Measurements from ENCODE around the gene KLK1.
A peak's percentile ranks its signal among the peaks of the same experiment; 100 is the strongest.

KLK1 gene

DNA sequence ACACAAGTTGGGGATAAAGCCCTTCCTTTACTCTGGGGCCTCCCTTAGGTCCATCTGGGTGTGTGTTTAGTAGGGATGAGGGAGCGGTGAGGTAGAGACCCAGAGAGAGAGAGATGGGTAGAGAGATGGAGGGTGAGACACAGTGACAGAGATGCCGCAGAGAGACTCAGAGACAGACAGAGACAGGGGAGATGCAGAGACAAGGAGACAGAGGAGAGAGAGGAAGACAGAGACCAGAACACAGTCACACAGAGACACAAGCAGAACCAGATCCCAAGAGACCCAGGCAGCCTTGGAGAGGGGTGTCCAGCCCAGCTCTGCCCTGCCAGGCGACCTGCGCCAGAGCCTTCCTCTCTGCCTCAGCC, 2.4 kb downstream of the KLK1 start:
- TF ChIP-seq CTCF (IDR thresholded peaks at IDR 0.05; ENCODE audit: low read depth, low read length) (no peak), EZH2phosphoT487 (IDR thresholded peaks at IDR 0.05; ENCODE audit: low read depth) (no peak)
- peak overlapping the region; percentile 54; the same call in 1 of the 2 replicates for H3K9ac ChIP-seq (ENCODE audit: low read length)
- H3K9me3 ChIP-seq (ENCODE audit: insufficient read depth, low read length), result no peaks in the 10 kb centered on the region
- H3K79me2 ChIP-seq (ENCODE audit: low read length), result no peaks in the 10 kb centered on the region
- peak overlapping the region; percentile 94 for H3K4me2 ChIP-seq (ENCODE audit: low read length)
- no peaks in the 10 kb centered on the region for H3K36me3 ChIP-seq (replicated peaks; ENCODE audit: low read depth, low read length)
- H3K27ac ChIP-seq (ENCODE audit: low read length), result no peak overlapping the region
- H3K4me3 ChIP-seq (ENCODE audit: low read length), result peak overlapping the region; percentile 79
- H2AFZ ChIP-seq (ENCODE audit: low read depth, low read length), result peak overlapping the region; percentile 60; the same call in 1 of the 2 replicates
- H3K27me3 ChIP-seq (ENCODE audit: low read depth, low read length), result peaks cover 45% of the 10 kb centered on the region
- H4K20me1 ChIP-seq (ENCODE audit: insufficient read depth, low read length), result no peaks in the 10 kb centered on the region
- peaks cover 45% of the 10 kb centered on the region for H3K4me1 ChIP-seq (ENCODE audit: low read length)

GRCh38 chr19:50820549-50821247, 2.9 kb downstream of the KLK1 start:
- TF ChIP-seq EZH2phosphoT487 (IDR thresholded peaks at IDR 0.05; ENCODE audit: low read depth) (no peak), CTCF (IDR thresholded peaks at IDR 0.05; ENCODE audit: low read depth, low read length) (no peak)
- Histone ChIP-seq H3K4me3 (ENCODE audit: low read length) (peak overlapping the region; percentile 79), H3K4me2 (ENCODE audit: low read length) (peak overlapping the region; percentile 94), H2AFZ (ENCODE audit: low read depth, low read length) (peak overlapping the region; percentile 65), H3K27ac (ENCODE audit: low read length) (peak overlapping the region; percentile 14; the same call in 1 of the 2 replicates), H3K27me3 (ENCODE audit: low read depth, low read length) (peaks cover 45% of the 10 kb centered on the region), H3K9me3 (ENCODE audit: insufficient read depth, low read length) (no peaks in the 10 kb centered on the region), H4K20me1 (ENCODE audit: insufficient read depth, low read length) (no peaks in the 10 kb centered on the region), H3K79me2 (ENCODE audit: low read length) (no peaks in the 10 kb centered on the region), H3K36me3 (replicated peaks; ENCODE audit: low read depth, low read length) (no peaks in the 10 kb centered on the region), H3K9ac (ENCODE audit: low read length) (peak overlapping the region; percentile 59), H3K4me1 (ENCODE audit: low read length) (peaks cover 45% of the 10 kb centered on the region)

DNA sequence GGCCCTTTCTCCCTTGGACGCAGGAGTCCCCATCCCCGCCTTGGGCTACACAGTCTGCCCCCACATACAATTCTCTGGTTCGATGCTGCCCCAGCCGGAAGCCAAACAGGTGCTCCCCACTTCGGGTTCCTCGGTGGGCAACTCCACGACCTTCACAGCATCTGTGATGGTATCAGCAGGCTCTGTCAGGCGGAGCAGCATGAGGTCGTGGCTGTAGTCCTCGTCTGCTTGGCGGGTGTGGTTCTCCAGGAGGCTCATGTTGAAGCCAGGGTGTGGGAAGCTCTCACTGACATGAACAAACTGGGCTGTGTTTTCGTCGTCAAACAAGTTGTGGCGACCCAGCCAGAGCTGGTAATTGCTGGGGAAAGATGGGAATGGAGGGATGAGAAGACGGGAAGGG, 3.5 kb downstream of the KLK1 start:
- peak overlapping the region; percentile 14; the same call in 1 of the 2 replicates for H3K27ac ChIP-seq (ENCODE audit: low read length)
- H3K79me2 ChIP-seq (ENCODE audit: low read length), result no peaks in the 10 kb centered on the region
- H3K4me1 ChIP-seq (ENCODE audit: low read length), result peaks cover 45% of the 10 kb centered on the region
- H4K20me1 ChIP-seq (ENCODE audit: insufficient read depth, low read length), result no peaks in the 10 kb centered on the region
- peak overlapping the region; percentile 94 for H3K4me2 ChIP-seq (ENCODE audit: low read length)
- H3K9ac ChIP-seq (ENCODE audit: low read length), result peak overlapping the region; percentile 59
- H3K4me3 ChIP-seq (ENCODE audit: low read length), result peak overlapping the region; percentile 79
- H3K36me3 ChIP-seq (replicated peaks; ENCODE audit: low read depth, low read length), result no peaks in the 10 kb centered on the region
- H3K27me3 ChIP-seq (ENCODE audit: low read depth, low read length), result peaks cover 45% of the 10 kb centered on the region
- 0 out of 2 replicates have a peak overlapping the region, but pooled peaks have one; percentile 65 for H2AFZ ChIP-seq (ENCODE audit: low read depth, low read length)
- TF ChIP-seq CTCF (IDR thresholded peaks at IDR 0.05; ENCODE audit: low read depth, low read length) (no peak), EZH2phosphoT487 (IDR thresholded peaks at IDR 0.05; ENCODE audit: low read depth) (no peak)
- no peaks in the 10 kb centered on the region for H3K9me3 ChIP-seq (ENCODE audit: insufficient read depth, low read length)

DNA sequence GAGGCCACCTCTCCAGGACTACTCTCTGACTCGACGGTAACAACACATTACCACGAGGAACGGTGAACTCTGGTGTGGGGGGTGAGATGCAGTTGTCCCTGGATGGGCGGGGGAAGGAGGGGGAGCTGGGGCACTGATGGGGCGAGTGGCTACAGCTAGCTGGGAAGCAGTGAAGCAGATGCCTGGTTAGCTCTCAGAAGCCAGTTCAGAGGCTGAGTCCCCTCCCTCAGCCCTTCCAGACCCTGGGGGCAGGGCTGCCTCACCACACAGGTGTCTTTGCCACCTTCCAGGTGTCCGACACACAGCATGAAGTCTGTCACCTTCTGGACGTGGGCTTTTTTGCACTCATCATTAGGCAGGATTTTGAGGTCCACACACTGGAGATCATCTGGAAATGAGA, 4.0 kb downstream of the KLK1 start:
- Histone ChIP-seq H2AFZ (ENCODE audit: low read depth, low read length) (no peak overlapping the region), H3K79me2 (ENCODE audit: low read length) (no peaks in the 10 kb centered on the region), H3K4me3 (ENCODE audit: low read length) (peak overlapping the region; percentile 79), H3K9me3 (ENCODE audit: insufficient read depth, low read length) (no peaks in the 10 kb centered on the region), H4K20me1 (ENCODE audit: insufficient read depth, low read length) (no peaks in the 10 kb centered on the region), H3K4me1 (ENCODE audit: low read length) (peaks cover 45% of the 10 kb centered on the region), H3K27ac (ENCODE audit: low read length) (no peak overlapping the region), H3K4me2 (ENCODE audit: low read length) (peak overlapping the region; percentile 94), H3K27me3 (ENCODE audit: low read depth, low read length) (peaks cover 48% of the 10 kb centered on the region), H3K36me3 (replicated peaks; ENCODE audit: low read depth, low read length) (no peaks in the 10 kb centered on the region), H3K9ac (ENCODE audit: low read length) (peak overlapping the region; percentile 59; the same call in 1 of the 2 replicates)
- no peak for TF ChIP-seq EZH2phosphoT487 (IDR thresholded peaks at IDR 0.05; ENCODE audit: low read depth)
- TF ChIP-seq CTCF (IDR thresholded peaks at IDR 0.05; ENCODE audit: low read depth, low read length), result no peak
